NK-92 treated with Interleukin-12 subunit alpha and Interleukin-12 subunit beta, amount 100 ng/mL, for 24 hours (cell line): ENCODE data around the gene TREX2.

Experiments
- DNase-seq: peaks from one replicate; lab custom pipeline; 2025; lab: John Stamatoyannopoulos, UW

Gene TREX2

DNA sequence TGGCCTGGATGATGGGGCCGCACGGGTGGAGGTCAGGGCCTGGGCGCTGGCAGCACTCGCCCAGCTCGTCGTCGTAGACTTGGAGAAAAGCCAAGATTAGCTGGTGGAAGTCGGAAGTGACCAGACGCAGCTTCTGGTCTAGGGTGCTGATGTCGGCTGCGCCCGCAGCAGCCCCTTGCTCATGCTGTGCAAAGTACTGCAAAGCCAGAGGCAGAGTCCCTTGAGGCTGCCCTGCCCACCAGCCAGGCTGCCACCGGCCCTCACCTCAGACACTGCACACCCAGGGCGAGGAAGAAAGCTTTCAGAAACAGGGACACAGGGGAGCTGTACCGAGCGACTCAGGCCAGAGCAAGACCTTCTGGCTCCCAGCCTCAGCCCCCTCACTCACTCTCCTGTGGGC, 9.7 kb upstream of the TREX2 start:
- DNase-seq, result no peak

- DNase-seq, result no peak
Observed at GRCh38 chrX:153454901-153455550, 9.2 kb upstream of the TREX2 start.

DNA sequence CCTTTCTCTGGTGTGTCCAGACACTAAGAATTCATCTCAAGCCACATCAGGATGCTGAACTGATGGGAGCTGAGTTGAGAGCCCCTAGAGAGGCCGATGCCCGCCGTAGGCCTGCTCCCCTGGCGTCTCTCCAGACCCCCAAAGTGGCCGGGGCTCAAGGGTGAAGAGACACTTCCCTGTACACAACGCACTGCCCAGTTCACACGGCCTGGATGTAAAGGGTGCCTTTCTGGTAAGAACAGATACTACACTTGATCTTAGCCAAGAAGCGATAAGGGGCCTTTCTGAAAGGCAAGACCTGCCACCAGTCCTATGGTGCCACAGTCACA, 5.1 kb upstream of the TREX2 start:
- DNase-seq, result no peak

DNA sequence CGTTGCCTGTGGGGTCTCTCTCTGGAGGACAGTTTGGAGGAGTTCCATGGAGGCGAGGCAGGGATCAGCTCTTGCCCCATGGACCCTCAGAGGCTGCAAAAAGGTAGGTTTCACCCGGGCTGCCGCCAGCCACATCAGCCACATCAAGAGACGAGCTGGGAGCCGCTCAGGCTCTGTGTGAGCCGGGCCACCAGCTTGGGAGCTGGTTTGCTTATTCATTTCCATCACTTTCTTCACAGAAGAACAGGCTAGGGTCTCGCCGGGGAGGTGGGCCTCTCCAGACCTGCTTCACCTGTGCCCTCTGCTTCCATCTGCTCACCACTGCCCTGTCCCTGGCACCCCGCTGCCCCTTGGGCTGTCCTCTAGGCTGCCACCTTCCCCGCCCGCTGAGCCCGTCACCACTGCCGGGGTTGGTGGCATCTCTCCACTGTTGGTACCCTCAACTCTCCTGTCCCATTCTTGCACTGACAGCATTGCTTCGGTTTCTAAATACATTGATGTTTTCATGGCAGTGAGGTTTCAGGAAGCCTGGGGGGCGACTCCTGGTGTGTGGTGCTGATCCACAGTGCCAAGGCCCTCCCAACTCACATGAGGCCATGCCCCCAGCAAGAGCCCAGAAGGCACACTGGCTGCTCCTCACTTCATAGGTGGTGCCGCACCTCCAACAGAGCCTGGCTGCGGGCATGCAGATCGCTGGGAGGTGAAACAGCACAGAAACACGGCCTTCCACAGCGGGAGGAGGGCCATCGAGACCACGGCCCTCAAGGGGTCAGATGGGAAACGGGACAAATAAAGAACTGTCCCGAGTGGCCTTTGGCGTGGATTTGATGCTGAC, 4.5 kb upstream of the TREX2 start:
- DNase-seq, result no peak

- no peak for DNase-seq
Observed at GRCh38 chrX:153449368-153450113, 3.7 kb upstream of the TREX2 start.

GRCh38 chrX:153448556-153449367, 2.9 kb upstream of the TREX2 start:
- no peak for DNase-seq

DNA sequence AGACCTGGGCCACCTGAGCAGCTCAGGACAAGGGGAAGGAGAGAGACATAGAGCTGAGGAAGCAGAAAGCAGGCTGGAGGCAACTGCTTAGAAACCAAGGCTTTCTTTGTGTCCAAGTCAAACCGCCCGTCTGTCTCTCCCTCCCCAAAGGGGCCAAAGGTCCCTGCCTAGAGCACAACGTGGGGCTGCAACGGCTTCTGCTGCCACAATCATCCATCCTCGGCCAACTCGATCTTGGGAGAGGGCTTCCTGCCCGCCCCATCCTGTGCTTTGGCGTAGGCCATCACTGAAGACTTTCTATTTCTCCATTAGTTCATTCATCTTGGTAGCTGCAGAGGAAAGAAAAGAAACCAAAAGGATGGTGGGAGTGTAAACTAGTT, 1.7 kb upstream of the TREX2 start:
- no peak for DNase-seq

DNA sequence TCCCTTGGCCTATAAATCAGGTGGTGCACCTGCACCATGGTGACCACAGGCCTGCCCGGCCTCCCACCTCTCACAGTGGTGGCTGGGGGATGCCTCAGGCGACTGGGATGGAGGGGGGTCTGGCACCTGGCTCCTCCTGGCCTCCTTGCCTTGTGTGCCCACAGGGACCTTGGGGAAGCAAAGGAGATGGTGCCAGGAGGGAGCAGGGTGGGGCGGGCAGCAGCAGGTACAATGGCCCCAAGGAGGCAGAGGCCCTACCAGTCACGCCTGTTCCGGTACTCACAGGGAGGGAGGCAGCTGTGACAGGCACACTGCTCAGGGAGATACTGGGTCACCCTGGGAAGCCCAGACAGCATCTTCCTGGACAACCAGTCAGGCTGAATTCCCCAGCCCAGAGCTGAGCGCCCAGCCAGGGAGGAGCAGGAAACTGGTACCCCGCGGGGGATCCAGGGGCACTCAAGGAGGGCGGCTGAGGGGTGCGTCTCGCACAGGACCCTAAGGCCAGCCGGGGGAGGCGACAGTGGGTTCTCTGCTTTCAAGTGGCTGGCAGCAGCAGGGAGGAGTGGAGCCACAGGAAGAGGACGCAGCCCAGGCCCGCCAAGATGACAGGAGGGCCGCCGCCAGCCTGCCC, 1.2 kb upstream of the TREX2 start:
- no peak for DNase-seq

- no peak for DNase-seq
Observed at GRCh38 chrX:153446636-153446936, 730 bp upstream of the TREX2 start.

DNA sequence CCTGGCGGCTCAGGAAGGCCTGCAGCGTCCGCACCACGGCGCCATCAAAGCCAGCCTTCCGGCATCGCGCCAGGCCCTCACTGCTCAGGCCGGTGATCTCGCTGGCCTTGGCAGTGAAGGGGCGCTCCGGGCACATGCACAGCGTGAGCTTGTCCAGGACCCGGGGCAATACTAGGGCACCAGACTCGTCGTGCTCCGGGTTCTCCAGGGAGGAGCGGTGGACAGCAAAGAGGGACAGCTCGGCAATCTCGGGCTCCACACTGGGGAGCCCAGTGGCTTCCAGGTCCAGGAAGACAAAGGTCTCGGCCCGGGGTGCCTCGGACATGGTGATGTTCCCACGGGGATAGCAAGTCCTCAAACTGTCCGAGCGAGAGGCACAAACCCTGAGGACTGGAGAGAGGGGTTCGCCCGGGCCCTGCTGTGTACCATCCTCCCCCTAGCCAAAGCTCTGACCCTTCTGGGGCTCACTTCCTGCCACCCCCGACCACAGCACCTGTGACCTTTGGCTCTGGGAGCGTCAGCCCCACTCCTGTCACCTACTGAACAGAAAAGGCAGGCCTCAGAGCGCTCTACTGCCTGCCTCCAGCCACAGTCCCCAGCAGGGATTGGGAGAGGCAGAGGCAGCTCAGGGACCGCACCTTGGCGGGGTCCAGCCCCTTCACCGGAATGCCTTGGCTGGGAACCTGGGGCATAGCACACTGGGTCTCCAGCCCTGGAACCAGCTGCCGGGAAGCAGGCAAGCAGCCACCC, 575 bp downstream of the TREX2 start:
- no peak for DNase-seq

DNA sequence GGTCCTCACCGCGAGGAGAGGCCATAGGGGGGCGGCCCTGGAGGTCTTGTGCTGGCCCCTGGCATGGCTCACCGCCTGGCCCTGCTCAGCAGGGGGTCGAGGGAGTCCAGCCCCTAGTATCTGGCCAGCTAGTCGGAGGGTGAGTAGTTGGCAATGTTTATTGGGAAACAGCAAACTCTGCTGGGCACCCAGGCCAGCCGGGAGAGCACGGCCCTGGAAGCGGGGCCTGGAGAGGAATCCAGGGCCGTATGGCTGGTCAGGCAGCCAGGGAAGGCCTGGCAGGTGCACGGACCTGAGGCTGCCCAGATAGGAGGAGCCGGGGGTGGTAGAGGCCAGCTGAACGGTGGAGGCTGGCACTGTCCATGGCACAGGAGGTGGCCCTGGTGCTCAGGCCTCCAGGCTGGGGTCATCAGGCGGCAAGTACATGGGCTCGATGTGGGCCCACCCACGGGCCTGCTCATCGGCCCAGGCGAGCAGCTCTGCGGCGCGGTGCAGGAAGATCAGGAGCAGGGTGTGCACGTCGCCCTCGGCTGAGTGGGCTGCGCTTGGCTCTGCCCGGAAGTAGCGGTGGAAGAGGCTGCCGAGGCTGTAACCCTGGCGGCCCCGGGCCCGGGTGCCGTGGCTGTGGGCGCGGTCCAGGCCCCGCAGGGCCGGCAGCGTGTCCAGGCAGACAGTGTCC, 1.4 kb downstream of the TREX2 start:
- no peak for DNase-seq

DNA sequence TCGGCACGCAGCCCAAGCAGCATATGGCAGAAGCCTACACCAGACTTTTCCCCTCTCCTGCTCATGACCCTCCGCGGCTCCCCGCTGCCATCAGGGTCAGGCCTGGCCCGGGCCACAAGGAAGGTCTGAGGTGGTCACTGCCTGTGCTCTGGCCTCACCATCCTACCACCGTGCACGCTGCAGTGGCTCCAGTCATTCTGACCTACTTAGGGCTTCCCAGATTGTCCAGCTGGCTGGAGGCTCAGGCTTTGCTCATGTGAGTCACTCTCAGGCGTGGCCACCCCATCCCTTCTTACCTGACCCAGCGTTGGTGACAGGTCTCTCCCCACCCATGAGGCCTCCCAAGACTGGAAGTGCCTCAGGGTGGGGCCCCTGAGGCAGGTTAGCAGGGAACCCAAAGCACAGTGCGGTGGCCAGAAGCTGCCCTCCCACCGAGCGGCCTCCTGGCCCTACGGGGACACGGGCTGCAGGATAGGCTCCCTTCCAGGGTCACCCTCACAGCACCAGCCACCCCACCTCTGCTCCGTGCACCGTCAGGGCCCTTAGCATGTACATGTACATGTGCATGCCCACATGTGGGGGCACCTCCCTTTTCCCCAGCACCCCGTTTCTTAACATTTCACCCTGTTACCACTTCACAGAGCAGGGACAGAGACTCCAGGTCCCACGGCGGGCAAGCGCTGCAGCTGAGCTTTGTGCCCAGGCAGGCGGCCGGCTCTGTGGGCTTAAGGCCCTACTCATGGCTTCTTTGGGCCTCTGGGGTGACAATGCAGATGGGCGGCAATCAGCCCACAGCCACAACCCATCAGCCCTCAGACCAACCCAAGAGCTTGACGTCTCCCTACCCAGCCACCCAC, 2.2 kb downstream of the TREX2 start:
- DNase-seq, result no peak

DNA sequence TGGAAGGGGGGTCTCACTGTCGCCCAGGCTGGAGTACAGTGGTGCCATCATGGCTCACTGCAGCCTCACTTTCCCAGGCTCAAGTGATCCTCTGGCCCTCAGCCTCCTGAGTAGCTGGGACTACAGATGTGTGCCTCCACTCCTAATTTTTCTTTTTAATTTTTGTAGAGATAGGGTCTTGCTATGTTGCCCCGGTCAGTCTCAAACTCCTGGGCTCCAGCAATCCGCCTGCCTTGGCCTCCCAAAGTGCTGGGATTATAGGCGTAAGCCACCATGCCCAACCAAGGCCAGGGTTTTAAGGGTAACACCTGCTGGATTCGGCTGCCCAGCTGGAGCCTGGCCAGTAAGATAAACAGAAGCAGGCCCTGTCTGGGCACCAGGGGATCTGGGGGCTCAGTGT, 3.4 kb downstream of the TREX2 start:
- no peak for DNase-seq

GRCh38 chrX:153441981-153442380, 3.9 kb downstream of the TREX2 start:
- DNase-seq, result no peak

GRCh38 chrX:153441296-153441695, 4.6 kb downstream of the TREX2 start:
- DNase-seq, result no peak

DNA sequence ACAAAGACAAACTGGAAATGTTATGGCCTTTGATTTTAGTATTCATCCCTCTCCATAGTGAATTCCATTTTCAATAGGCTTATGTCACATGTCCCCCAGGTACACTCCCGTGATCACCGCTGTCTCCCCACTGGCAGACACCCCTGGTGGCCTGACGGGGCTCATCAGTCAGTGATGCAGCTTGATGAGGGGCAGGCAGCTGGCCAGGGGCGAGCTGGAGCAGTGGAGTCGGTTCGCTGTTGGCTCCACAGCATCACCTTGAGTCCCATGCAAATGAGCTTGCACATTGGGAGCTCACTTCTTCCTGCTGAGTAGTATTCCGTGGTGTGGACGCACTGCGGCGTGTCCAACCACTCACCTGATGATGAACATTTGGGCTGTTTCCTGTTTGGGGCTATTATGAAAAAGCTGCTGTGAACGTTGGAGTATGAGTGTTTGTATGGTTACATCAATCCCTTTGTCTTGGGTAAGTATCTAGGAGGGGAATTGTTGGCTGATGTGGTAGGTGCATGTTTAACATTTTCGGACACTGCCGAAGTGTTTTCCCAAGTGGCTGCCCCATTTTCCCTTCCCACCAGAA, 5.2 kb downstream of the TREX2 start:
- DNase-seq, result no peak

GRCh38 chrX:153439977-153440376, 5.9 kb downstream of the TREX2 start:
- DNase-seq, result no peak

GRCh38 chrX:153438532-153438931, 7.3 kb downstream of the TREX2 start:
- no peak for DNase-seq

DNA sequence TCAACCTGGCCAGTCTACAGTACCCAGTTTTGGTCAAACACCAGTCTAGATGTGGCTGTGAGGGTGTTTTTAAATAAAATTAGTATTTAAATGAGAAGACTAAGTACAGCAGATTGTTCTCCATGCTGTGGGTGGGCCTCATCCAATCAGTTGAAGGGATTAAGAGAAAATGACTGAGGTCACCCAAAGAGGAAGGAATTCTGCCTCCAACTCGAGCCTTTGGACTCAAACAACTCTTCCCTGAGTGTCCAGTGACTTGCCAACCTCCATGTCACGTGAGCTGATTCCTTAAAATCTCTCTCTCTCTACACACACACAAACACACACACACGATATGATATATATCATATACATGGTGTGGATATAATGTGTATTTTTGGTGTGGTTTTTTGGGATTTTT, 10.0 kb downstream of the TREX2 start:
- no peak for DNase-seq
